Measurements from ENCODE around the gene SLC35E3. TPM values are rescaled to one million over a fixed set of nuclear protein-coding genes. Genes with fewer than 3 reads are reported as not detected.

The SLC35E3 gene
- total RNA-seq, 1 donor from 2014 or later = 14.6 TPM

DNA sequence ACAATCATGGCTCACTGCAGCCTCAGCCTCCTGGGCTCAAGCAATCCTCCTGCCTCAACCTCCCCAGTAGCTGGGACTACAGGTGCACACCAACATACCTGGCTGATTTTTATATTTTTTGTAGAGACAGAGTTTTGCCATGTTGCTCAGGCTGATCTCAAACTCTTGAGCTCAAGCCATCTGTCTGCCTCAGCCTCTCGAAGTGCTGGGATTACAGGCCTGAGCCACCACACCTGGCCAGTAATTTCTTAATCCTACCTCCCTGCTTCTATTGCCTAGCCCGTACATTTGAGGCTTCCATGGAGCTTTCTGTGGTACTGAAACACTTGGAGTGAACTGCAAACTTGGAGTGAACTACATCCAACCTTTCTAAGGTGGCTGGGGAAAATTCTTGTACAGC lies 20.7 kb downstream of the SLC35E3 start:
- no peak overlapping the region for H3K4me2 ChIP-seq (ENCODE audit: low read length)
- H3K9me3 Mint-ChIP-seq (ENCODE audit: unreplicated experiment) = no peaks in the 10 kb centered on the region

DNA sequence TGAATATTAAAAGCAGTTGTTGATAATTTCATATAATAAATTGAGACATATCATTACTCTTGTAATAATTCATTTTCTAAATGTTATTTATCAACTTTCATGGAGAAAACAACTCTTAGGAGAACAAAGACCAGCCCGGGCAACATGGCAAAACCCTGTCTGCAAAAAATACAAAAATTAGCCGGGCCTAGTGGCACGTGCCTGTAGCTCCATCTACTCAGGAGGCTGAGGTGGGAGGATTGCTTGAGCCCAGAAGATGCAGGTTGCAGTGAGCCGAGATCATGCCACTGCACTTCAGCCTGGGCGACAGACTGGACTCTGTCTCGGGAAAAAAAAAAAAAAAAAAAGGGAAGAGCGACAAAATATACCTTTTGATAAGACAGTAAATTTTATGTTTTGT lies 21.2 kb downstream of the SLC35E3 start:
- Histone ChIP-seq H4K20me1 (ENCODE audit: insufficient read depth, low read length) (no peaks in the 10 kb centered on the region), H2AFZ (ENCODE audit: low read depth, low read length) (no peak overlapping the region), H3K4me3 (ENCODE audit: insufficient read depth, low read depth, low read length) (no peak overlapping the region), H3K79me2 (ENCODE audit: insufficient read depth, low read length) (no peaks in the 10 kb centered on the region), H3K9me3 (ENCODE audit: insufficient read depth, low read depth, low read length) (no peaks in the 10 kb centered on the region), H3K36me3 (ENCODE audit: insufficient read depth, low read length) (peaks cover 2% of the 10 kb centered on the region), H3K27ac (ENCODE audit: low read depth, low read length) (no peak overlapping the region), H3K4me1 (ENCODE audit: insufficient read depth, low read length) (no peaks in the 10 kb centered on the region), H3K9ac (ENCODE audit: low read length) (no peak overlapping the region), H3K27me3 (ENCODE audit: insufficient read depth, low read length) (no peaks in the 10 kb centered on the region), H3K4me2 (ENCODE audit: low read length) (no peak overlapping the region)
- Mint-ChIP-seq H3K4me1 (ENCODE audit: low read depth, unreplicated experiment) (no peaks in the 10 kb centered on the region), H3K27me3 (ENCODE audit: low read depth, unreplicated experiment) (no peaks in the 10 kb centered on the region), H3K27ac (ENCODE audit: unreplicated experiment) (no peak overlapping the region), H3K9me3 (ENCODE audit: unreplicated experiment) (no peaks in the 10 kb centered on the region), H3K4me3 (ENCODE audit: unreplicated experiment) (no peak overlapping the region), H3K36me3 (ENCODE audit: low read depth, unreplicated experiment) (peaks cover 5% of the 10 kb centered on the region)
- DNase-seq (ENCODE audit: low read depth) (no peak), FAIRE-seq (no peak)
- TF ChIP-seq, protein P1, sequence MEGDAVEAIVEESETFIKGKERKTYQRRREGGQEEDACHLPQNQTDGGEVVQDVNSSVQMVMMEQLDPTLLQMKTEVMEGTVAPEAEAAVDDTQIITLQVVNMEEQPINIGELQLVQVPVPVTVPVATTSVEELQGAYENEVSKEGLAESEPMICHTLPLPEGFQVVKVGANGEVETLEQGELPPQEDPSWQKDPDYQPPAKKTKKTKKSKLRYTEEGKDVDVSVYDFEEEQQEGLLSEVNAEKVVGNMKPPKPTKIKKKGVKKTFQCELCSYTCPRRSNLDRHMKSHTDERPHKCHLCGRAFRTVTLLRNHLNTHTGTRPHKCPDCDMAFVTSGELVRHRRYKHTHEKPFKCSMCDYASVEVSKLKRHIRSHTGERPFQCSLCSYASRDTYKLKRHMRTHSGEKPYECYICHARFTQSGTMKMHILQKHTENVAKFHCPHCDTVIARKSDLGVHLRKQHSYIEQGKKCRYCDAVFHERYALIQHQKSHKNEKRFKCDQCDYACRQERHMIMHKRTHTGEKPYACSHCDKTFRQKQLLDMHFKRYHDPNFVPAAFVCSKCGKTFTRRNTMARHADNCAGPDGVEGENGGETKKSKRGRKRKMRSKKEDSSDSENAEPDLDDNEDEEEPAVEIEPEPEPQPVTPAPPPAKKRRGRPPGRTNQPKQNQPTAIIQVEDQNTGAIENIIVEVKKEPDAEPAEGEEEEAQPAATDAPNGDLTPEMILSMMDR (IDR thresholded peaks at IDR 0.05; ENCODE audit: insufficient read depth, low read depth, low read length) = no peak
- no peak for TF ChIP-seq EZH2 (IDR thresholded peaks at IDR 0.05; ENCODE audit: insufficient read depth, low read length)

More for the DNA sequence above, 20.7 kb downstream of the SLC35E3 start:
- H3K4me3 ChIP-seq (ENCODE audit: insufficient read depth, low read depth, low read length) = no peak overlapping the region
- H3K9ac ChIP-seq (ENCODE audit: low read length) = no peak overlapping the region
- H3K27me3 Mint-ChIP-seq (ENCODE audit: low read depth, unreplicated experiment) = no peaks in the 10 kb centered on the region
- H2AFZ ChIP-seq (ENCODE audit: low read depth, low read length) = no peak overlapping the region
- H3K4me1 ChIP-seq (ENCODE audit: insufficient read depth, low read length) = no peaks in the 10 kb centered on the region
- no peaks in the 10 kb centered on the region for H3K4me1 Mint-ChIP-seq (ENCODE audit: low read depth, unreplicated experiment)
- H3K27ac Mint-ChIP-seq (ENCODE audit: unreplicated experiment) = no peak overlapping the region
- no peak overlapping the region for H3K27ac ChIP-seq (ENCODE audit: low read depth, low read length)
- H3K4me3 Mint-ChIP-seq (ENCODE audit: unreplicated experiment) = no peak overlapping the region
- no peak for TF ChIP-seq EZH2 (IDR thresholded peaks at IDR 0.05; ENCODE audit: insufficient read depth, low read length)
- TF ChIP-seq, protein P1 (IDR thresholded peaks at IDR 0.05; ENCODE audit: insufficient read depth, low read depth, low read length) = no peak
- H3K36me3 Mint-ChIP-seq (ENCODE audit: low read depth, unreplicated experiment) = peaks cover 9% of the 10 kb centered on the region
- no peaks in the 10 kb centered on the region for H3K9me3 ChIP-seq (ENCODE audit: insufficient read depth, low read depth, low read length)
- DNase-seq (ENCODE audit: low read depth) = no peak
- no peaks in the 10 kb centered on the region for H4K20me1 ChIP-seq (ENCODE audit: insufficient read depth, low read length)
- H3K27me3 ChIP-seq (ENCODE audit: insufficient read depth, low read length) = no peaks in the 10 kb centered on the region
- H3K36me3 ChIP-seq (ENCODE audit: insufficient read depth, low read length) = peaks cover 5% of the 10 kb centered on the region
- no peak for FAIRE-seq
- no peaks in the 10 kb centered on the region for H3K79me2 ChIP-seq (ENCODE audit: insufficient read depth, low read length)

DNA sequence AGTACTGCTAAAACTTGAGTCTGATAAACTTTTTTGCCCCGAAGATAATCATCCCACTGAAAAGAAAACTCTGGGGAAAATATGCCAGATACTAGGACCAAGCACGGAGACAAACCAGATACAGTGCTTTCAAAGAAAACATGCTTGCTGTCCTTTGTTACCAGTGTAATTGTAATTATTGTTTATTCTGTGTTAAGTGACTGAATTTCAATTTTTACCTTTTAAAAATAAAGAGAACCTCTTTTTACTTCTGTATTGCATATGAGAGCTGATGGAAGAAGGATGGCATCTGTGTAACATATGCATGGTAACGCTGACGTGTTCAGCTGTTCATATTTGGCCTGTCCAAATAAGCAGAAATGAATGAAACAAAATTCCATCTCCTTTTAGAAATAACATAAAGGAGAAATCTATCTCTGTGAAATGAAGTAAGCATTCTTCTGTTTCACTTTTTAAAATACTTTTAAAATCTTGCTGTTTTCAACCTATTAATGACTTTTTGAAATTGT lies 22.5 kb downstream of the SLC35E3 start:
- no peaks in the 10 kb centered on the region for H3K27me3 Mint-ChIP-seq (ENCODE audit: low read depth, unreplicated experiment)
- no peak for FAIRE-seq

More for the DNA sequence above, 22.5 kb downstream of the SLC35E3 start:
- Histone ChIP-seq H3K4me2 (ENCODE audit: low read length) (no peak overlapping the region), H3K9me3 (ENCODE audit: insufficient read depth, low read depth, low read length) (no peaks in the 10 kb centered on the region), H3K27ac (ENCODE audit: low read depth, low read length) (no peak overlapping the region), H3K9ac (ENCODE audit: low read length) (no peak overlapping the region), H2AFZ (ENCODE audit: low read depth, low read length) (no peak overlapping the region), H3K4me1 (ENCODE audit: insufficient read depth, low read length) (no peaks in the 10 kb centered on the region), H3K36me3 (ENCODE audit: insufficient read depth, low read length) (no peaks in the 10 kb centered on the region), H4K20me1 (ENCODE audit: insufficient read depth, low read length) (no peaks in the 10 kb centered on the region), H3K27me3 (ENCODE audit: insufficient read depth, low read length) (no peaks in the 10 kb centered on the region), H3K79me2 (ENCODE audit: insufficient read depth, low read length) (no peaks in the 10 kb centered on the region), H3K4me3 (ENCODE audit: insufficient read depth, low read depth, low read length) (no peak overlapping the region)
- no peak overlapping the region for H3K4me3 Mint-ChIP-seq (ENCODE audit: unreplicated experiment)
- H3K9me3 Mint-ChIP-seq (ENCODE audit: unreplicated experiment) = no peaks in the 10 kb centered on the region
- no peaks in the 10 kb centered on the region for H3K4me1 Mint-ChIP-seq (ENCODE audit: low read depth, unreplicated experiment)
- no peak overlapping the region for H3K27ac Mint-ChIP-seq (ENCODE audit: unreplicated experiment)
- DNase-seq (ENCODE audit: low read depth) = no peak
- H3K36me3 Mint-ChIP-seq (ENCODE audit: low read depth, unreplicated experiment) = peaks cover 5% of the 10 kb centered on the region
- no peak for TF ChIP-seq EZH2 (IDR thresholded peaks at IDR 0.05; ENCODE audit: insufficient read depth, low read length)
- TF ChIP-seq, protein P1 (IDR thresholded peaks at IDR 0.05; ENCODE audit: insufficient read depth, low read depth, low read length) = no peak
